Pancreas (tissue), 10 donors: ENCODE data around the gene ZNF573. TPM values are rescaled to one million over a fixed set of nuclear protein-coding genes. Genes with fewer than 3 reads are reported as not detected.
A peak's percentile ranks its signal among the peaks of the same experiment; 100 is the strongest.

ENCODE experiments used
- ATAC-seq, 4 donors: fragments of 200-7000 bp; cut with Tn5 transposase; one replicate each; pipeline versions ENCODE4 v1.8.0 to v1.9.1; 2020; ENCODE audit warnings: mild to moderate bottlenecking in 4 of 4, moderate library complexity in 4 of 4
- DNase-seq, 6 donors: peaks; one replicate each; pipeline ENCODE4 v3.0.0-alpha.2; 2020
- FAIRE-seq: peaks from 2 replicates; lab custom pipeline; 2012; peaks lifted over from hg19 to GRCh38; lab: Jason Lieb, UNC
- H3K27ac ChIP-seq, 4 donors: fragments of 200-600 bp; sonication (generic); 1 replicate in 3 of 4; 2 replicates in 1 of 4; pipeline versions ENCODE4 v1.5.0 to v1.8.0; 2020
- H3K27me3 ChIP-seq, 4 donors: fragments of 200-600 bp; one replicate each; pipeline ENCODE4 v1.8.0; 2021
- H3K36me3 ChIP-seq, 3 donors: fragments of 200-600 bp; sonication (generic) in 1 of 3; one replicate each; pipeline versions ENCODE4 v1.5.0 to v1.8.0; 2020 to 2021
- H3K4me1 ChIP-seq, 3 donors: fragments of 200-600 bp; one replicate each; pipeline ENCODE4 v1.8.0; 2021
- H3K4me3 ChIP-seq, 4 donors: fragments of 200-600 bp; sonication (generic) in 2 of 4; one replicate each; pipeline versions ENCODE4 v1.5.0 to v1.8.0; 2020 to 2021
- H3K9me3 ChIP-seq, 4 donors: fragments of 200-600 bp; one replicate each; pipeline ENCODE4 v1.8.0; 2021
- WGBS, 2 donors: extraction: QIAGEN DNeasy Blood & Tissue Kit; methylation state at CpG; one replicate each; pipeline ENCODE4 v1.1.7; 2013; 5-methylcytosine and 5-hydroxymethylcytosine counted together
- intact Hi-C, 3 donors: fragments of 100-400 bp; cut with DNase I; formaldehyde crosslinking; loops; one replicate each; pipeline versions ENCODE4 v1.11.1 to v1.14.2; 2022
- polyA plus RNA-seq, 2 donors: library from polyadenylated mRNA; stranded (reverse); fragments of 200-250 nt; gene quantifications; one replicate each; pipeline ENCODE4 v1.2.3, GENCODE V29; 2013
- total RNA-seq, 6 donors: library from RNA; stranded (reverse); fragmentation: NEBNext Ultra II Directional in 4 of 6; extraction: Animal tissue kit (Norgen Biotek cat#: 25700) in 4 of 6; gene quantifications; one replicate each; pipeline versions ENCODE4 v1.2.1 to v1.2.4, GENCODE V29; 2021 to 2023
- TF ChIP-seq, protein P1 (sequence below), 4 donors: fragments of 200-600 bp; sonication (generic) in 3 of 4; IDR thresholded peaks; one replicate each; pipeline versions ENCODE4 v1.5.0 to v1.8.0; 2021; ENCODE audit warnings: antibody characterized with exemption in 4 of 4
- donor health status: healthy with polysubstance abuse.
- donor health status: DM: no; HTN: no; CAD: no; lungs with moderate emphysema.
- donor health status: DM: no; HTN: no; CAD: no.
- donor health status: control.
- donor health status: control.
- donor health status: Bipolar disorder and iron deficiency.
- donor health status: DM: yes; HTN: yes; CAD: no.
- donor health status: DM: no; HTN: no; CAD: no.
- donor health status: DM: no; HTN: no; CAD: no.
- donor health status: DM: yes; HTN: yes; CAD: no.

ZNF573 gene
- total and polyA plus RNA-seq, 8 donors = 1.1 to 10.2 (median 4.8) TPM

DNA sequence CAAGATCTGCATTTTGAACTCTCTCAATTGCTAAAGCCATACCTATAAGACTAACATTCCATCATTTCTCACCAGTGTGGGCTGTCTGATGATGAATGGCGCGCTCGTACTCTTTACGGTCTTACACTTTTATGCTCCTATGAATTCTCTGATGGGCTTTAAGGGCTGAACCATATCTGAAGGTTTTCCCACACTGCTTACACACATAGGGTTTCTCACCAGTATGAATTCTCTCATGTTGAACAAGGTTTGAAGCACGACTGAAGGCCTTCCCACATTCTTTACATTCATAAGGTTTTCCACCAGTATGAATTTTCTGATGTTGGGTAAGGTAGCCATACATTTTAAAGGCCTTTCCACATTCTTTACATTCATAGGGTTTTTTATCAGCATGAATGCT, 41.0 kb downstream of the ZNF573 start:
- Histone ChIP-seq H3K36me3 (peaks cover 6 to 22% (median 12%) of the 10 kb centered on the region in 3 donors), H3K27ac (no peak overlapping the region), H3K4me3 (no peak overlapping the region), H3K27me3 (no peaks in the 10 kb centered on the region), H3K4me1 (no peaks in the 10 kb centered on the region), H3K9me3 (peaks cover 0 to 5% (median 0%) of the 10 kb centered on the region in 4 donors)
- TF ChIP-seq, protein P1, sequence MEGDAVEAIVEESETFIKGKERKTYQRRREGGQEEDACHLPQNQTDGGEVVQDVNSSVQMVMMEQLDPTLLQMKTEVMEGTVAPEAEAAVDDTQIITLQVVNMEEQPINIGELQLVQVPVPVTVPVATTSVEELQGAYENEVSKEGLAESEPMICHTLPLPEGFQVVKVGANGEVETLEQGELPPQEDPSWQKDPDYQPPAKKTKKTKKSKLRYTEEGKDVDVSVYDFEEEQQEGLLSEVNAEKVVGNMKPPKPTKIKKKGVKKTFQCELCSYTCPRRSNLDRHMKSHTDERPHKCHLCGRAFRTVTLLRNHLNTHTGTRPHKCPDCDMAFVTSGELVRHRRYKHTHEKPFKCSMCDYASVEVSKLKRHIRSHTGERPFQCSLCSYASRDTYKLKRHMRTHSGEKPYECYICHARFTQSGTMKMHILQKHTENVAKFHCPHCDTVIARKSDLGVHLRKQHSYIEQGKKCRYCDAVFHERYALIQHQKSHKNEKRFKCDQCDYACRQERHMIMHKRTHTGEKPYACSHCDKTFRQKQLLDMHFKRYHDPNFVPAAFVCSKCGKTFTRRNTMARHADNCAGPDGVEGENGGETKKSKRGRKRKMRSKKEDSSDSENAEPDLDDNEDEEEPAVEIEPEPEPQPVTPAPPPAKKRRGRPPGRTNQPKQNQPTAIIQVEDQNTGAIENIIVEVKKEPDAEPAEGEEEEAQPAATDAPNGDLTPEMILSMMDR (IDR thresholded peaks at IDR 0.05) = no peak
- 78 to 88% methylated on average over 5 of the region's 5 CpGs for WGBS, 2 donors
- FAIRE-seq (no peak), DNase-seq (no peak), ATAC-seq (no peak)
- intact Hi-C loops = no loop called here

DNA sequence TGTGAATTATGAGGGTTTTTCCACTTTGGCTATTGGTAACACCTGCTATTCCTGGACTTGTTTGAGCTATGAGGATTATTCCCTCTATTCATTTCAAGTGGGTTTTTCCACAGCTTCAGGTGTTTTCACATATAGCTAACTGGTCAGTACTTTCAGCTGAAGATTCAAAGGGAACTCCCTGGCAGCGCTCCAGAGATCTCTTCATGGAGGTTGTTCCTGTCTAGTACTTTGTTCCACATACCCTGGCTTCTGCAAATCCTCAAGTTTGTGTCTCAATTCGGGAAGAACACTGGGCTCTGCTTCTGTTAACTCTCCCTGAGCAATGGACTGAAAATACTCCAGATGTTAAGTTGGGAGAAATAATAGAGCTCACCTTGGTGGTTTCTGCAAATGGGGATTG, 54.2 kb downstream of the ZNF573 start:
- Histone ChIP-seq H3K27ac (no peak overlapping the region), H3K9me3 (no peaks in the 10 kb centered on the region), H3K27me3 (no peaks in the 10 kb centered on the region), H3K36me3 (no peaks in the 10 kb centered on the region), H3K4me1 (no peaks in the 10 kb centered on the region), H3K4me3 (no peak overlapping the region)
- intact Hi-C loops = no loop called here
- FAIRE-seq (no peak), ATAC-seq (no peak), DNase-seq (no peak)
- WGBS, 2 donors = 84 to 92% methylated on average over 2 of the region's 2 CpGs
- TF ChIP-seq, protein P1 (IDR thresholded peaks at IDR 0.05) = no peak

DNA sequence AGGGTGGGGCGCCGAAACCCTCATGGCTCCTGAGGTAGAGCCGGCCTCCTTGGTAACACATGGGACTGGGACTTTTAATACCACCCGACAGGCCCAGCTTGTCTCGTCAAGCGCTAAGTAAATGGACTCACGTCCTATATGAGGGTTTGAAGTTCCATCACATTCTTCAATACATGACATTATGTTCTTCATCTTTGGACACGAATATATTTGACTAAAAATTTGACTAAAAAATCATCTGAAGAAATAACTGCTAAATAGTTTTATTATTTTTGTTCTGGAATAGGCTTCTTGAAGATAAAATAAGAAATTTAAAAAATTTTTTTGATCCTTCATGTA, 59.5 kb downstream of the ZNF573 start:
- FAIRE-seq (peak; percentile 74), DNase-seq (no peak), ATAC-seq (no peak)
- 5 to 7% methylated on average over 8 of the region's 8 CpGs for whole genome bisulfite sequencing, 2 donors
- TF ChIP-seq, protein P1 (IDR thresholded peaks at IDR 0.05) = peak in 1 of 4 donors; percentile 19
- H3K27me3 ChIP-seq = no peaks in the 10 kb centered on the region
- no peaks in the 10 kb centered on the region for H3K9me3 ChIP-seq
- H3K36me3 ChIP-seq = no peaks in the 10 kb centered on the region
- H3K4me3 ChIP-seq = peak overlapping the region; percentile 80 to 94 (median 88)
- peaks cover 0 to 8% (median 0%) of the 10 kb centered on the region in 3 donors for H3K4me1 ChIP-seq
- H3K27ac ChIP-seq = peak overlapping the region in 3 of 4 donors; percentile 74 to 80 (median 77)
- intact Hi-C loops = no loop called here

DNA sequence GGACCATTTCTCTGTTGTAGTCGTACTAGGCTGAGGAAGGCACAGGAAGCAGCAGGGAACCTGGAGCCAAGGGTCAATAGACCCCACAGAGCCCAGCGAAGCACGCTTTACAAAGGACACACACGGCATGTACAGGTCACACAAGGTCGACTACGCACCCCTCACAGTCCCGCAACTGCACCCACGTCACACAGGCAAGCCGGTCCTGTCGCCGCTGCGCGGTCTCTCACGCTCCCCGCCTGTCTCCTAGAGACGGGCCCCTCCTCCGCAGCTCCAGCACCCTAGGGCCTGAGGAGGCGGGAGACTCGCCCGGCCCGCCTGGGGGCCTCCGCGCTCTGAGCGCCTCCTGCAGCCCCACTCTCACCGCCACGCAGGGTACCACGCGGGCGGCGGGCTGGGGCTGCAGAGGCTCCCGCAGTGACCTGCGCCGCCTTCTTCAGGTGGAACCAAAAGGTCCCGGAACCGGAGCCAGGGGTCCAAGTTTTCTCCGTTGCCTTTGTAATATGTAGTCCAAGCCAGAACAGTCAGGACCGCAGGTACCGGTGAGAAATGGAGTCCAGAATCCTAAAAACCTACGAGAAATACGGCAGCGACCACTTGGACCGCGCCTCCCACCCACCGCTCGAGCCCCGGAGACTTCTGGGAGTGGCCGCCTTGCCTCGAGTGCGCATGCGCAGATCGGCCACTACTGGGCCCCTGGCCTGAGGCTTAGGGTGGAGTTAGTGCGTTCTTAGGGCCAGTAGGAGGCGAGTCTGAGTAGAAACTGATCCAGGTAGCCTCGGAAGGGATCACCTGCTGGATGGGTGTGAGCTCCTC, 60.1 kb downstream of the ZNF573 start, which contains the start of gene ZNF607:
Gene ZNF607 (minus strand): TSS at position 651 of the 816 bp plus-strand sequence. CDS start 8,143 bp downstream, outside the sequence.
- Histone ChIP-seq H3K27me3 (no peaks in the 10 kb centered on the region), H3K4me3 (peak within 1 kb of the TSS; percentile 80 to 94 (median 88)), H3K36me3 (no peaks in the 10 kb centered on the region), H3K4me1 (peaks cover 0 to 8% (median 0%) of the 10 kb centered on the region in 3 donors), H3K9me3 (no peaks in the 10 kb centered on the region), H3K27ac (peak within 1 kb of the TSS; percentile 66 to 80 (median 76))
- intact Hi-C loops = no loop called here
- ATAC-seq (peak; percentile 97 to 100 (median 98)), FAIRE-seq (peak; percentile 29), DNase-seq (peak; percentile 88 to 97 (median 92))
- TF ChIP-seq, protein P1 (IDR thresholded peaks at IDR 0.05) = peak; percentile 39 to 67 (median 56)
- 0% methylated on average over 54 of the region's 54 CpGs for WGBS, 2 donors

DNA sequence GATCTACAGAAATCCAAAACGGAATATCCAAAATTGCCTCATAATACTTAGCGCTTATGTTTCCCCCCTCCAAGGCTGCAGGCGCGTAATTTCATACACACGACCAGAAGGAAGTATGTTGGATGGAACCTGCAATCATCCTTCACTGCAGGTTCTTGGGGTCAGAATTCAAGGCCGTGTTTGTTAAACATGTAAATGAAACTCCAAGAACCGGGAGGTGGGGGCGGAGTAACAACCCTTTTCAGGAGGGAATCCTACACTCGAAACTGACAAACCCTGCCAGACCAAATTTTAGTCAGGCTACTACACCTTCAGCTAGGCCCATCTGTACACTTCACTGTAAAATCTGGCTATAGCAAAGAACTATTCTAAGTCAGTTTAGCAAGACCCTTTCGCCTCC, 61.1 kb downstream of the ZNF573 start:
- H3K4me3 ChIP-seq = peak overlapping the region in 2 of 4 donors; percentile 82 to 94
- no peak for FAIRE-seq
- 33% methylated on average over 10 of the region's 10 CpGs for WGBS, 2 donors

More for the DNA sequence above, 61.1 kb downstream of the ZNF573 start:
- ATAC-seq (no peak), DNase-seq (no peak)
- Histone ChIP-seq H3K27me3 (no peaks in the 10 kb centered on the region), H3K9me3 (no peaks in the 10 kb centered on the region), H3K4me1 (peaks cover 0 to 8% (median 0%) of the 10 kb centered on the region in 3 donors), H3K36me3 (no peaks in the 10 kb centered on the region), H3K27ac (peak overlapping the region in 1 of 4 donors; percentile 74)
- intact Hi-C loops = no loop called here
- TF ChIP-seq, protein P1 (IDR thresholded peaks at IDR 0.05) = no peak
